A549 (cell line): ENCODE measurements around the gene CYP27B1. TPM values are rescaled to one million over a fixed set of nuclear protein-coding genes. Genes with fewer than 3 reads are reported as not detected.

Source experiments
- ATAC-seq, 2 experiments: fragments of 200-7000 bp in 1 of 2; fragments of >200 bp in 1 of 2; cut with Nextera tagmentation in 1 of 2; cut with Tn5 transposase in 1 of 2; 3 replicates each; pipeline versions ENCODE4 v1.8.0 to v1.9.1; 2018 to 2020; ENCODE audit warnings: mild to moderate bottlenecking in 1 of 2, moderate library complexity in 1 of 2
- CTCF ChIA-PET: fragments of 300-600 bp; sonication (Branson Sonifier 250); formaldehyde crosslinking; extraction: SDS; loops from one replicate; lab custom pipeline; 2021; ENCODE audit warnings: antibody characterized with exemption, inconsistent platforms; lab: Yijun Ruan, JAX
- POLR2A ChIA-PET: fragments of 350-600 bp; formaldehyde crosslinking; extraction: SDS; loops from one replicate; lab custom pipeline; 2021; ENCODE audit warnings: antibody characterized with exemption, inconsistent platforms; lab: Yijun Ruan, JAX
- DNase-seq, 2 experiments: peaks; one replicate each; pipeline versions ENCODE4 v3.0.0 to v3.0.0-alpha.2; 2011 to 2016; ENCODE audit warnings: low read depth in 1 of 2, low spot score in 1 of 2
- FAIRE-seq: peaks from 2 replicates; lab custom pipeline; 2011; peaks lifted over from hg19 to GRCh38; lab: Jason Lieb, UNC
- H3K27ac ChIP-seq, 2 experiments: fragments of >200 bp; sonication (Bioruptor Twin); formaldehyde crosslinking; 3 replicates each; pipeline ENCODE4 v1.5.1; 2016 to 2017
- H3K4me1 ChIP-seq: fragments of >200 bp; sonication (Bioruptor Twin); formaldehyde crosslinking; 3 replicates; pipeline ENCODE4 v1.6.1; 2016
- H3K4me2 ChIP-seq: fragments of >200 bp; sonication (Bioruptor Twin); formaldehyde crosslinking; 3 replicates; pipeline ENCODE4 v1.6.1; 2016
- H3K4me3 ChIP-seq: fragments of >200 bp; sonication (Bioruptor Twin); formaldehyde crosslinking; 3 replicates; pipeline ENCODE4 v1.5.1; 2016
- H3K9me3 ChIP-seq: fragments of >200 bp; sonication (Bioruptor Twin); formaldehyde crosslinking; 3 replicates; pipeline ENCODE4 v1.6.1; 2016
- CHD2 ChIP-seq: fragments of 150-350 bp; IDR thresholded peaks from 2 replicates; pipeline ENCODE4 v1.6.1; 2014; ENCODE audit warnings: low read length; ENCODE audit not compliant: partially characterized antibody
- CHD4 ChIP-seq: fragments of 200-600 bp; sonication (generic); IDR thresholded peaks from 2 replicates; pipeline ENCODE4 v1.6.1; 2016; ENCODE audit warnings: antibody characterized with exemption, mild to moderate bottlenecking, borderline replicate concordance
- ESRRA ChIP-seq: fragments of 150-350 bp; IDR thresholded peaks from 2 replicates; pipeline ENCODE4 v1.6.1; 2014; ENCODE audit warnings: mild to moderate bottlenecking, low read length, borderline replicate concordance
- FOSB ChIP-seq: fragments of 250-450 bp; sonication (Bioruptor Pico); IDR thresholded peaks from 2 replicates; pipeline ENCODE4 v1.5.0; 2020; ENCODE audit warnings: mild to moderate bottlenecking, moderate library complexity
- FOSL2 ChIP-seq, 2 experiments: fragments of 450-650 bp in 1 of 2; fragments of >200 bp in 1 of 2; sonication (Bioruptor Twin) in 1 of 2; formaldehyde crosslinking; IDR thresholded peaks; 2 replicates each; pipeline versions ENCODE4 v1.5.0 to v1.6.1; 2016 to 2020; ENCODE audit warnings: mild to moderate bottlenecking in 1 of 2, moderate library complexity in 1 of 2
- GATA3 ChIP-seq: IDR thresholded peaks from 2 replicates; pipeline ENCODE4 v1.6.1; 2012; ENCODE audit warnings: borderline replicate concordance
- HDAC2 ChIP-seq: fragments of 200-600 bp; sonication (generic); IDR thresholded peaks from 2 replicates; pipeline ENCODE4 v1.6.1; 2016
- HEYL ChIP-seq: fragments of 250-450 bp; sonication (Bioruptor Pico); IDR thresholded peaks from 2 replicates; pipeline ENCODE4 v1.8.0; 2021; ENCODE audit warnings: mild to moderate bottlenecking, moderate library complexity
- HOXB13 ChIP-seq: fragments of 250-450 bp; sonication (Bioruptor Pico); IDR thresholded peaks from 2 replicates; pipeline ENCODE4 v1.5.0; 2020; ENCODE audit warnings: low read depth, mild to moderate bottlenecking, moderate library complexity
- KDM1A ChIP-seq: fragments of 200-600 bp; sonication (generic); IDR thresholded peaks from 2 replicates; pipeline ENCODE4 v1.6.1; 2016; ENCODE audit warnings: low read depth, mild to moderate bottlenecking
- MAZ ChIP-seq: fragments of 150-350 bp; IDR thresholded peaks from 2 replicates; pipeline ENCODE4 v1.6.1; 2014; ENCODE audit warnings: antibody characterized with exemption, low read depth, low read length, borderline replicate concordance
- NPAS2 ChIP-seq: fragments of 250-450 bp; sonication (Bioruptor Pico); IDR thresholded peaks from 2 replicates; pipeline ENCODE4 v1.8.0; 2022; ENCODE audit warnings: mild to moderate bottlenecking, moderate library complexity, borderline replicate concordance
- NR3C1 ChIP-seq: fragments of >200 bp; sonication (Bioruptor Twin); formaldehyde crosslinking; IDR thresholded peaks from 3 replicates; pipeline ENCODE4 v1.6.1; 2017
- POLR2A ChIP-seq: IDR thresholded peaks from 2 replicates; pipeline ENCODE4 v1.6.1; 2012; ENCODE audit warnings: mild to moderate bottlenecking, low read length
- RAD21 ChIP-seq, 2 experiments: fragments of >200 bp in 1 of 2; sonication (Bioruptor Twin) in 1 of 2; formaldehyde crosslinking in 1 of 2; IDR thresholded peaks in 1 of 2; conservative IDR thresholded peaks in 1 of 2; 2 replicates in 1 of 2; 3 replicates in 1 of 2; pipeline ENCODE4 v1.6.1; 2012 to 2018; ENCODE audit warnings: inconsistent platforms in 1 of 2
- RFX5 ChIP-seq: fragments of 450-650 bp; IDR thresholded peaks from 2 replicates; pipeline ENCODE4 v1.7.1; 2014; ENCODE audit warnings: antibody characterized with exemption, mild to moderate bottlenecking, moderate library complexity
- ZC3H11A ChIP-seq: fragments of 450-650 bp; IDR thresholded peaks from 2 replicates; pipeline ENCODE4 v1.6.1; 2014; ENCODE audit warnings: antibody characterized with exemption, mild to moderate bottlenecking
- ZFP36 ChIP-seq: fragments of 450-650 bp; IDR thresholded peaks from 2 replicates; pipeline ENCODE4 v1.6.1; 2014; ENCODE audit warnings: borderline replicate concordance; ENCODE audit not compliant: partially characterized antibody
- ZSCAN20 ChIP-seq: fragments of 250-450 bp; sonication (Bioruptor Pico); IDR thresholded peaks from 2 replicates; pipeline ENCODE4 v1.8.0; 2022; ENCODE audit warnings: mild to moderate bottlenecking, moderate library complexity
- WGBS: methylation state at CpG from one replicate; pipeline ENCODE4 v1.1.6; 2017; ENCODE audit errors: missing lambda C conversion rate; 5-methylcytosine and 5-hydroxymethylcytosine counted together
- polyA plus RNA-seq, 4 experiments: library from polyadenylated mRNA; depleted of rRNA in 3 of 4; stranded (reverse); fragments of >200 nt; fragmentation: RNase III in 1 of 4; extraction: RNeasy Plus Mini Kit Qiagen cat#74134 plus additional on column Dnase treatment in 1 of 4; gene quantifications; 2 replicates in 3 of 4; 3 replicates in 1 of 4; pipeline ENCODE4 v1.2.3, GENCODE V29; 2011 to 2017
- TF ChIP-seq, protein P1 (sequence below): IDR thresholded peaks from 2 replicates; pipeline ENCODE4 v1.6.1; 2012
- TF ChIP-seq, protein P2 (sequence below): fragments of 150-350 bp; IDR thresholded peaks from 2 replicates; pipeline ENCODE4 v1.6.1; 2014; ENCODE audit warnings: low read depth, mild to moderate bottlenecking, low read length
- TF ChIP-seq, protein P3 (sequence below): fragments of >200 bp; sonication (Bioruptor Twin); formaldehyde crosslinking; IDR thresholded peaks from 2 replicates; pipeline ENCODE4 v1.6.1; 2016
- TF ChIP-seq, protein P4 (sequence below): fragments of >200 bp; sonication (Bioruptor Twin); formaldehyde crosslinking; IDR thresholded peaks from 3 replicates; pipeline ENCODE4 v1.5.1; 2016
- TF ChIP-seq, protein P5 (sequence below): fragments of >200 bp; sonication (Bioruptor Twin); formaldehyde crosslinking; IDR thresholded peaks from 3 replicates; pipeline ENCODE4 v1.6.1; 2016
- TF ChIP-seq, protein P6 (sequence below): fragments of 450-650 bp; IDR thresholded peaks from 2 replicates; pipeline ENCODE4 v1.6.1; 2014; ENCODE audit warnings: antibody characterized with exemption
- TF ChIP-seq, protein P7 (sequence below): IDR thresholded peaks from 2 replicates; pipeline ENCODE4 v1.6.1; 2012; ENCODE audit warnings: low read depth, borderline replicate concordance
- TF ChIP-seq, protein P8 (sequence below): IDR thresholded peaks from 2 replicates; pipeline ENCODE4 v1.6.1; 2012

CYP27B1 gene
- polyA plus RNA-seq, 2 of the 4 experiments (the other 2 are of a cell fraction): 1.9 to 2.3 TPM

DNA sequence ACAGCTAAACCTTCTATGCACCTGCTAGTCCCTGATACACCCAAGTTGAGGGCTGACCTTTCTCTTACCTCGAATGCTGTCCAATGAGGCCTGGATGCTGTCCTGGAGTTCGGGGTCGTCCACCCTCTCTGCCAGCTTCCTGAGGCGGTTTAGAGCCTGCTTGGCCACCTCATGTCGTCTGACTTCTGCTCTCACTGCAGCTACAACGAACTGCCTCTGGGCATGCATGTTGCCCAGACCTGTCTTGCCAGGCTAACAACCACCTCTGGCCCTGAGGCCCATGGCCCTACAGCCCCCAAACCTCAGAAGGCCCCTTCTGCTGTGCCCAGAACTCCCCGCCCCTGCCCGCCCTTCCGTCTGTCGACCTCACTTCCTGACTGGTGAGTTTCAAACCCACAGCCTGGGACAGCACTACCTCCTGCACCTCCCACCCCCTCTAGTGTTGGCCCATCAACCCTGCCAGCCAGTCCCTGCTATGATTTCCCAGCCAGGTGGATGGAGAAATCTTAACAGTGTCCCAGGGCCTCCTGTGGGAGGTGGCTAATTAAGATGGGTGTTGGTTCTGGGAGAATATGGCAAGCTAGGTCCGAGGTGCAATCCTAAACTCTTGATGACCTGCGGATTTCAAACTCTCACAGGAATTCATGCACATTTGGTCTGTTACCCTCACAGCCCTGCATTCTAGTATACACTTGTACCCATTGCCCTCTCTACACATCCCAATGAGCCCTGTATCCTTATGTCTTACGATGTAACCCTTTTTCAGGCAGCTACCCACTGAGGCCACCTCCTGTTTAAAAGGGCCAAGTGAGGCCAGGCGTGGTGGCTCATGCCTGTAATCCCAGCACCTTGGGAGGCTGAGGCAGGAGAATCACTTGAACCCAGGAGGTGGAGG, 24.8 kb downstream of the CYP27B1 start:
- peak in 1 of 2 experiments; percentile 52 for DNase-seq
- H3K27ac ChIP-seq: no peak overlapping the region
- POLR2A ChIA-PET: no interaction called here
- H3K4me2 ChIP-seq: no peak overlapping the region
- H3K9me3 ChIP-seq: no peaks in the 10 kb centered on the region
- FAIRE-seq: no peak
- no peak overlapping the region for H3K4me3 ChIP-seq
- no peak for ATAC-seq
- WGBS: 55% methylated on average over 14 of the region's 14 CpGs
- CTCF ChIA-PET: interaction anchor here (0.8 to 10.7 kb wide), 6 partner anchors 8 to 48 kb away, joined by 3 to 242 read pairs (median 3); partner anchors contain the start of gene OS9
- H3K4me1 ChIP-seq: peaks cover 30% of the 10 kb centered on the region
- TF ChIP-seq, protein P1, sequence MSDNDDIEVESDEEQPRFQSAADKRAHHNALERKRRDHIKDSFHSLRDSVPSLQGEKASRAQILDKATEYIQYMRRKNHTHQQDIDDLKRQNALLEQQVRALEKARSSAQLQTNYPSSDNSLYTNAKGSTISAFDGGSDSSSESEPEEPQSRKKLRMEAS: no peak
- TF ChIP-seq ZFP36 (no peak), FOSL2 (IDR thresholded peaks at IDR 0.05) (no peak), FOSL2 (CRISPR knock-in tag; IDR thresholded peaks at IDR 0.05) (no peak), ESRRA (no peak), RFX5 (no peak), ZC3H11A (no peak), NR3C1 (no peak), KDM1A (no peak), POLR2A (no peak)
- TF ChIP-seq, protein P2, sequence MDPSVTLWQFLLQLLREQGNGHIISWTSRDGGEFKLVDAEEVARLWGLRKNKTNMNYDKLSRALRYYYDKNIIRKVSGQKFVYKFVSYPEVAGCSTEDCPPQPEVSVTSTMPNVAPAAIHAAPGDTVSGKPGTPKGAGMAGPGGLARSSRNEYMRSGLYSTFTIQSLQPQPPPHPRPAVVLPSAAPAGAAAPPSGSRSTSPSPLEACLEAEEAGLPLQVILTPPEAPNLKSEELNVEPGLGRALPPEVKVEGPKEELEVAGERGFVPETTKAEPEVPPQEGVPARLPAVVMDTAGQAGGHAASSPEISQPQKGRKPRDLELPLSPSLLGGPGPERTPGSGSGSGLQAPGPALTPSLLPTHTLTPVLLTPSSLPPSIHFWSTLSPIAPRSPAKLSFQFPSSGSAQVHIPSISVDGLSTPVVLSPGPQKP: no peak
- TF ChIP-seq, protein P3, sequence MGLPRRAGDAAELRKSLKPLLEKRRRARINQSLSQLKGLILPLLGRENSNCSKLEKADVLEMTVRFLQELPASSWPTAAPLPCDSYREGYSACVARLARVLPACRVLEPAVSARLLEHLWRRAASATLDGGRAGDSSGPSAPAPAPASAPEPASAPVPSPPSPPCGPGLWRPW: no peak
- TF ChIP-seq, protein P4, sequence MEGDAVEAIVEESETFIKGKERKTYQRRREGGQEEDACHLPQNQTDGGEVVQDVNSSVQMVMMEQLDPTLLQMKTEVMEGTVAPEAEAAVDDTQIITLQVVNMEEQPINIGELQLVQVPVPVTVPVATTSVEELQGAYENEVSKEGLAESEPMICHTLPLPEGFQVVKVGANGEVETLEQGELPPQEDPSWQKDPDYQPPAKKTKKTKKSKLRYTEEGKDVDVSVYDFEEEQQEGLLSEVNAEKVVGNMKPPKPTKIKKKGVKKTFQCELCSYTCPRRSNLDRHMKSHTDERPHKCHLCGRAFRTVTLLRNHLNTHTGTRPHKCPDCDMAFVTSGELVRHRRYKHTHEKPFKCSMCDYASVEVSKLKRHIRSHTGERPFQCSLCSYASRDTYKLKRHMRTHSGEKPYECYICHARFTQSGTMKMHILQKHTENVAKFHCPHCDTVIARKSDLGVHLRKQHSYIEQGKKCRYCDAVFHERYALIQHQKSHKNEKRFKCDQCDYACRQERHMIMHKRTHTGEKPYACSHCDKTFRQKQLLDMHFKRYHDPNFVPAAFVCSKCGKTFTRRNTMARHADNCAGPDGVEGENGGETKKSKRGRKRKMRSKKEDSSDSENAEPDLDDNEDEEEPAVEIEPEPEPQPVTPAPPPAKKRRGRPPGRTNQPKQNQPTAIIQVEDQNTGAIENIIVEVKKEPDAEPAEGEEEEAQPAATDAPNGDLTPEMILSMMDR: no peak
- TF ChIP-seq, protein P5, sequence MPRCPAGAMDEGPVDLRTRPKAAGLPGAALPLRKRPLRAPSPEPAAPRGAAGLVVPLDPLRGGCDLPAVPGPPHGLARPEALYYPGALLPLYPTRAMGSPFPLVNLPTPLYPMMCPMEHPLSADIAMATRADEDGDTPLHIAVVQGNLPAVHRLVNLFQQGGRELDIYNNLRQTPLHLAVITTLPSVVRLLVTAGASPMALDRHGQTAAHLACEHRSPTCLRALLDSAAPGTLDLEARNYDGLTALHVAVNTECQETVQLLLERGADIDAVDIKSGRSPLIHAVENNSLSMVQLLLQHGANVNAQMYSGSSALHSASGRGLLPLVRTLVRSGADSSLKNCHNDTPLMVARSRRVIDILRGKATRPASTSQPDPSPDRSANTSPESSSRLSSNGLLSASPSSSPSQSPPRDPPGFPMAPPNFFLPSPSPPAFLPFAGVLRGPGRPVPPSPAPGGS: no peak
- TF ChIP-seq, protein P6, sequence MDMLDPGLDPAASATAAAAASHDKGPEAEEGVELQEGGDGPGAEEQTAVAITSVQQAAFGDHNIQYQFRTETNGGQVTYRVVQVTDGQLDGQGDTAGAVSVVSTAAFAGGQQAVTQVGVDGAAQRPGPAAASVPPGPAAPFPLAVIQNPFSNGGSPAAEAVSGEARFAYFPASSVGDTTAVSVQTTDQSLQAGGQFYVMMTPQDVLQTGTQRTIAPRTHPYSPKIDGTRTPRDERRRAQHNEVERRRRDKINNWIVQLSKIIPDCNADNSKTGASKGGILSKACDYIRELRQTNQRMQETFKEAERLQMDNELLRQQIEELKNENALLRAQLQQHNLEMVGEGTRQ: no peak

DNA sequence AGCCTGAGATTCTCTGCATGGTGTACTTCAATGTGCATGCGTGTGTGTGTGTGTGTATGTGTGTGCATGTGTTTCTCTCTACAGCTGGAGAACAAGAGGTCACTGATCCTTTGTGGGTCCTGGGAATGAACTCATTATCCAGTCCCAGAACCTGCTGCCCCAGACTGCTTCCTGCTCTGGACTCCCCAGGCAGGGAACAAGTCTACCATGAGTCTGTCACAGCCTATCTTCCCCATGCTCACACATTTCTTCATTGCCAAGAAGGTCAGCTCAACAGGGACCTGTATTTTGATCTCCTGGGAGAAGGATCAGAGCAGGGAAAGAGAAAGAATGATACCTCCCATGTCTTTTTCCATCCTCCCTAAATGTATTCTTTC, 25.5 kb downstream of the CYP27B1 start:
- 80% methylated on average over 1 of the region's 1 CpG for WGBS
- Histone ChIP-seq H3K9me3 (no peaks in the 10 kb centered on the region), H3K4me1 (peaks cover 37% of the 10 kb centered on the region), H3K4me2 (no peak overlapping the region), H3K4me3 (no peak overlapping the region), H3K27ac (no peak overlapping the region)
- ChIA-PET CTCF (interaction anchor here (0.6 to 10.7 kb wide), 8 partner anchors 9 to 158 kb away, joined by 3 to 242 read pairs (median 3); partner anchors contain the start of gene OS9), POLR2A (no interaction called here)
- ATAC-seq (no peak), FAIRE-seq (no peak), DNase-seq (no peak)
- TF ChIP-seq RAD21 (conservative IDR thresholded peaks at IDR 0.05 in 1 of 2, IDR thresholded peaks at IDR 0.05 in 1 of 2) (no peak), CHD4 (no peak), FOSB (no peak), NPAS2 (CRISPR knock-in tag) (no peak), ZSCAN20 (CRISPR knock-in tag) (no peak), CHD2 (no peak), HDAC2 (no peak), HOXB13 (CRISPR knock-in tag) (no peak), GATA3 (no peak), HEYL (CRISPR knock-in tag) (no peak), MAZ (no peak)
- TF ChIP-seq, protein P7, sequence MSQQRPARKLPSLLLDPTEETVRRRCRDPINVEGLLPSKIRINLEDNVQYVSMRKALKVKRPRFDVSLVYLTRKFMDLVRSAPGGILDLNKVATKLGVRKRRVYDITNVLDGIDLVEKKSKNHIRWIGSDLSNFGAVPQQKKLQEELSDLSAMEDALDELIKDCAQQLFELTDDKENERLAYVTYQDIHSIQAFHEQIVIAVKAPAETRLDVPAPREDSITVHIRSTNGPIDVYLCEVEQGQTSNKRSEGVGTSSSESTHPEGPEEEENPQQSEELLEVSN: no peak
- TF ChIP-seq, protein P4: no peak
- TF ChIP-seq, protein P8, sequence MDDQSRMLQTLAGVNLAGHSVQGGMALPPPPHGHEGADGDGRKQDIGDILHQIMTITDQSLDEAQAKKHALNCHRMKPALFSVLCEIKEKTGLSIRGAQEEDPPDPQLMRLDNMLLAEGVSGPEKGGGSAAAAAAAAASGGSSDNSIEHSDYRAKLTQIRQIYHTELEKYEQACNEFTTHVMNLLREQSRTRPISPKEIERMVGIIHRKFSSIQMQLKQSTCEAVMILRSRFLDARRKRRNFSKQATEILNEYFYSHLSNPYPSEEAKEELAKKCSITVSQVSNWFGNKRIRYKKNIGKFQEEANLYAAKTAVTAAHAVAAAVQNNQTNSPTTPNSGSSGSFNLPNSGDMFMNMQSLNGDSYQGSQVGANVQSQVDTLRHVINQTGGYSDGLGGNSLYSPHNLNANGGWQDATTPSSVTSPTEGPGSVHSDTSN: no peak
